GM12801 (cell line): ENCODE measurements around the gene LZTS2.

Experiments used
- TF ChIP-seq, protein P1 (sequence below): IDR thresholded peaks from one replicate; pipeline ENCODE4 v1.5.1; 2011; ENCODE audit warnings: control low read depth; ENCODE audit not compliant: insufficient read length; ENCODE audit errors: extremely low read depth

Gene LZTS2

DNA sequence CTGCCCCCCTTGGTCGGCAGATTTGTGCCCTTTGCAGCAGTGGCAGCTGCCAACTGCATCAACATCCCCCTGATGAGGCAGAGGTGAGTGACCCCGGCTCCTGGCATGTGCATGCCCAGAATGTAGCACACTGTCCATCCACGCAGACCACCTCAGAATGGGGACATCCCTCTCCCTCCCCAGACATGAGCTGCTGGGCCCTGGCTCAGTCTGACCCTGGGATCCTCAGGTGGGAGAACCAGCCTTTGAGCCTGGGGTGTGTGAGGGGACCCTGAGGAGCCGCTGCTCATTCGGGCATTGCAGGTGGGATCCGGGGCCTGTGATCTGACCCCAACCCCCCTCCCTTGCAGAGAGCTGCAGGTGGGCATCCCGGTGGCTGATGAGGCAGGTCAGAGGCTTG, 37.1 kb downstream of the LZTS2 start:
- TF ChIP-seq, protein P1, sequence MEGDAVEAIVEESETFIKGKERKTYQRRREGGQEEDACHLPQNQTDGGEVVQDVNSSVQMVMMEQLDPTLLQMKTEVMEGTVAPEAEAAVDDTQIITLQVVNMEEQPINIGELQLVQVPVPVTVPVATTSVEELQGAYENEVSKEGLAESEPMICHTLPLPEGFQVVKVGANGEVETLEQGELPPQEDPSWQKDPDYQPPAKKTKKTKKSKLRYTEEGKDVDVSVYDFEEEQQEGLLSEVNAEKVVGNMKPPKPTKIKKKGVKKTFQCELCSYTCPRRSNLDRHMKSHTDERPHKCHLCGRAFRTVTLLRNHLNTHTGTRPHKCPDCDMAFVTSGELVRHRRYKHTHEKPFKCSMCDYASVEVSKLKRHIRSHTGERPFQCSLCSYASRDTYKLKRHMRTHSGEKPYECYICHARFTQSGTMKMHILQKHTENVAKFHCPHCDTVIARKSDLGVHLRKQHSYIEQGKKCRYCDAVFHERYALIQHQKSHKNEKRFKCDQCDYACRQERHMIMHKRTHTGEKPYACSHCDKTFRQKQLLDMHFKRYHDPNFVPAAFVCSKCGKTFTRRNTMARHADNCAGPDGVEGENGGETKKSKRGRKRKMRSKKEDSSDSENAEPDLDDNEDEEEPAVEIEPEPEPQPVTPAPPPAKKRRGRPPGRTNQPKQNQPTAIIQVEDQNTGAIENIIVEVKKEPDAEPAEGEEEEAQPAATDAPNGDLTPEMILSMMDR, result no peak

DNA sequence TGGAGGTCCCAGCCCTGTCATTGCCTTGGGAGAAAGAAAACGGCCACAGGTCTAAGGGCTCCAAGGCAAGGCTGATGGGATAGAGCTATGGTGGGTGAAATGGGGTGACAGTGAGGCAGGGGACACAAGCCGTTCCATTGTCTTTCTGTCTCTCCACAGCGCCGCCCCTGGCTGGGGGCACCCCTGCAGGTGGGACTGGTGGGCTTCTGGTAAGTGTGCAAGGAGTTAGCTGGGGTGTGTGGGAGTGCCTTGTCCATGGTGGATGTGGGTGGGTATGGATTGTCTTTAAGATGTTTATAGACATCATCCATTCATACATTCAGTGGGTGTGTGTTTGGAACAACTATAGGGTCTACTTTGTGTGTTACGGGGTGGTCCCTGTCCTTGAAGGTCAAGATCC, 38.9 kb downstream of the LZTS2 start:
- TF ChIP-seq, protein P1, result no peak

DNA sequence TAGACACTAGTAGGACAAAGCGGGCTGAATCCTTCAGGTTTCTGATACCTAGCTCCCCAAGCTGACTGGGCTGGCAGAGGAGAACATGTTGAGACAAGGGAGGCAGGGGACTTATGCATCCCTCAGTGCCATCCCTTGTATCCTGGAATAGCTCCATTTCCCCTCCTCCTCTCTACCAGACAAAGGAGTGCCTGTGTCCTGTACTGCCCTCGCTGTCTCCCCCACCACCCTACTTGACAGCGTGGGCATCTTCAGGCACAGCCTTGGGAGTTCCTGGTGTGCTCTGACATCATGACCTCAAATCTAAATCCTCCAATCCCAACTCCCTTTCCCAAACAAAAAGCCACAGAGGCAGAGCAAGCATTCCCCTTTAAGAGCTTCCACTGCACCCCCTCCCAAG, 40.5 kb downstream of the LZTS2 start:
- TF ChIP-seq, protein P1, result no peak

DNA sequence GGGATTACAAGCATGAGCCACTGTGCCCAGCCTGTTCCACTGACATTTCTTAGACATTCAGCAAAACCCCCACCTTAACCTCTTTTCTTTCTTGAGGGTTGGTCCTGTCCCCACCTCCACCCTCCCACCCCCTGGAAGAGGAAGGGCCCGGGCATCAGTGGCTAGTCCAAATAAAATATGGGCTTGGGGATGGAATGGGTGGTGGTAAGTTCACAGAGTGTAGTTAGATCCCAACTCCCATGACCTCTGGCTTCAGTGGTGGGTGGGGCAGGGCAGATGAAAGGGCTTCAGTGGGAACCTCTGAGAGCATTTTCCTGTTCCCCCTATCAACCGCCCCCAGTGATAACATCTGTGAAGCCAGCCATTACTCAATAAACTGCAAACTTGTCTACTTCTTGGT, 41.2 kb downstream of the LZTS2 start:
- TF ChIP-seq, protein P1, result no peak

DNA sequence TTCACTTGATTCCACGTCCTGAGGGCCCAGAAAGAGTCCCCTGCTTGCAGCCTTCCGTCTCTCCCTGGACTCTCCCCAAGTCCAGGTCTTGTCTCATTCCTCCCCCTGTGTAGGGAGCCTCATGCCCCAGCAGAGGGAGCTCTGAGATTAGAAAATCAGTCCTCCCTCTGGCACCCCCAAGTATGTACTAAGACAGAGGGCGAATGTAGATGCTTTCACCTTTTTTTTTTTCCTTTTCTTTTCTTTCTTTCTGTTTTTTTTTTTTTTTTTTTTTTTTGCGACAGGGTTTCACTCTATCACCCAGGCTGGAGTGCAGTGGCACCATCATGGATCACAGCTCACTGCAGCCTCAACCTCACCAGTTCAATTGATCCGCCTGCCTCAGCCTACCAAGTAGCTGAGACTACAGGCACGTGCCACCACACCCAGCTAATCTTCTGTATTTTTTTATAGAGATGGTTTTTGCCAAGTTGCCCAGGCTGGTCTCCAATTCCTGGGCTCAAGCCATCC, 41.7 kb downstream of the LZTS2 start:
- TF ChIP-seq, protein P1, result peak; percentile 57

DNA sequence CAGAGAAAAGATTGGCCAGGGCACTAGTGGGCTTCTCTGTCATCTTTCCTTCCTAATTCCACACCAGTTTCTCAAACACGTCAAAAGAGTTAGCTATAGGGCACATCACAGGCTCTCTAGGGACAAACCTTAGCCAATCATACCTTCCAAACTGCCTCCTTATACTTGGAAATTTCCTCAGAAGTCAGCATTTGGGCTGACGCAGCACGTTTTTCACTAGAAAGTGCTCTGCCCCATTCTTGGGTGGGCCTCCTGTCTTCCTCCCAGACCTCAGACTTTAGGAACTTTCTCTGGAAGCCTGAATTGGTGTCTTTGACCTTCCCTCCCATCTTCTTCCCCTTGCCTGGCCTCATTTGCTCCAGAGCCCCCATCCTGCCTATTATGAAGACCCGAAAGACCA, 42.5 kb downstream of the LZTS2 start:
- TF ChIP-seq, protein P1, result no peak

DNA sequence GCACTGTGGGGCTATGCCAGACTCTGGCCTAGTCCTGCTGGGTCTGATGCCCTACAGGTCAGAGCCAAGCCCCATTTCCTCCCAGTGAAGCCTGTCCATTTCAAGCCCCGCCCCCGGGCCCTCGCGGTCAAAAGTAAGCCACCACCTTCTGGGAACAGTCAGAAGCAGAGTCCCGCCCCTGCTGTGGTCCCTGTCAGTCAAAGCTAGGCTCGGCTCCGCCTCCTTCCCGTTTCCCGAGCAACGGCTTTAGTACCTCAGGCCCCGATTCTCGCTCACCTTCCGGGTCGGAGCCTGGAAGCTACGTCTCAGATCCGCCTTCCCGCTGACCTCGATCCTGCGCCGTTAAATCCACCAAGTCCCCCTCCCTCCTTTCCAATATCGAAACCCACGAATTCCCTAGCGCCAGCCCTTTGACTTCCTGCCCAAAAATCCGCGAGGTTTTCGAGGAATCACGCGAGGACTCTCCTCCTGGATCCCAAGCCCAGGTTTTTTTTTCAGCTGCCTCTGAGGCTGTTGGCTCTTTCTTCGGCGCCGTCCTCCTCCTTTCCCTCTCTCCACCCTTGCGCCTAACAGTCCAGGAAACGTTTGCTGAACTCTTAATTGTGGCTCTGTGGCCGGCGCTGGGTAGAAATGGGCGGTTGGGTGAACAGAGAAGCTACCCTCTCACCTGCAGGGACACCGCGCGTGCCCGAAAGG, 43.2 kb downstream of the LZTS2 start:
- TF ChIP-seq, protein P1, result no peak
